ENCODE data around the gene HSD11B2.

GRCh38 chr16:67477960-67478554 is 47.1 kb downstream of the HSD11B2 start:
- TF ChIP-seq CTCF (IDR thresholded peaks at IDR 0.05 in 2 of 3, conservative IDR thresholded peaks at IDR 0.05 in 1 of 3; ENCODE audit: borderline replicate concordance in 1 of 3, insufficient read depth in 1 of 3, low read depth in 2 of 3, low read length in 2 of 3) (no peak), ZNF274 (IDR thresholded peaks at IDR 0.05; ENCODE audit: low read depth, low read length) (no peak), ZBTB33 (IDR thresholded peaks at IDR 0.05; ENCODE audit: extremely low read depth, insufficient replicate concordance, low read length) (no peak), ELF1 (IDR thresholded peaks at IDR 0.05; ENCODE audit: borderline replicate concordance, low read depth) (no peak), CEBPB (IDR thresholded peaks at IDR 0.05; ENCODE audit: low read depth) (no peak)

Data from HCT116 (cell line).